Mucosa of descending colon (tissue), 3 donors: ENCODE results near the gene CSNK1G1. TPM values are rescaled to one million over a fixed set of nuclear protein-coding genes. Genes with fewer than 3 reads are reported as not detected.

ENCODE experiments used
- ATAC-seq: fragments of 200-7000 bp; cut with Tn5 transposase; one replicate; pipeline ENCODE4 v1.9.1; 2020; ENCODE audit warnings: mild to moderate bottlenecking, moderate library complexity
- DNase-seq, 3 donors: peaks; one replicate each; pipeline ENCODE4 v3.0.0-alpha.2; 2020
- H3K36me3 ChIP-seq: fragments of 200-600 bp; one replicate; pipeline ENCODE4 v1.8.0; 2021; ENCODE audit warnings: low read depth, mild to moderate bottlenecking
- H3K4me1 ChIP-seq: fragments of 200-600 bp; one replicate; pipeline ENCODE4 v1.8.0; 2021; ENCODE audit warnings: low read depth, mild to moderate bottlenecking
- H3K4me3 ChIP-seq: fragments of 200-600 bp; one replicate; pipeline ENCODE4 v1.8.0; 2021; ENCODE audit warnings: mild to moderate bottlenecking
- H3K9me3 ChIP-seq: fragments of 200-600 bp; one replicate; pipeline ENCODE4 v1.8.0; 2021; ENCODE audit warnings: mild to moderate bottlenecking
- intact Hi-C, 2 donors: fragments of 100-400 bp; cut with DNase I in 1 of 2; cut with micrococcal nuclease in 1 of 2; formaldehyde crosslinking; loops; one replicate each; pipeline versions ENCODE4 v1.11.0 to v1.11.1; 2022; cut with DNase I, micrococcal nuclease
- total RNA-seq, 3 donors: library from RNA; stranded (reverse); fragmentation: NEBNext Ultra II Directional in 2 of 3; extraction: Animal tissue kit (Norgen Biotek cat#: 25700) in 2 of 3; gene quantifications; one replicate each; pipeline versions ENCODE4 v1.2.1 to v1.2.4, GENCODE V29; 2021 to 2023
- TF ChIP-seq, protein P1 (sequence below): fragments of 200-600 bp; IDR thresholded peaks from one replicate; pipeline ENCODE4 v1.8.0; 2022; ENCODE audit warnings: antibody characterized with exemption, mild to moderate bottlenecking
- donor health status: DM: no; HTN: no; CAD: no; lungs with moderate emphysema.
- donor health status: DM: no; HTN: no; CAD: no.
- donor health status: DM: no; HTN: yes; CAD: no.

The CSNK1G1 gene
- total RNA-seq, 3 donors from 2014 or later: 19.1 to 22.3 (median 22.3) TPM

DNA sequence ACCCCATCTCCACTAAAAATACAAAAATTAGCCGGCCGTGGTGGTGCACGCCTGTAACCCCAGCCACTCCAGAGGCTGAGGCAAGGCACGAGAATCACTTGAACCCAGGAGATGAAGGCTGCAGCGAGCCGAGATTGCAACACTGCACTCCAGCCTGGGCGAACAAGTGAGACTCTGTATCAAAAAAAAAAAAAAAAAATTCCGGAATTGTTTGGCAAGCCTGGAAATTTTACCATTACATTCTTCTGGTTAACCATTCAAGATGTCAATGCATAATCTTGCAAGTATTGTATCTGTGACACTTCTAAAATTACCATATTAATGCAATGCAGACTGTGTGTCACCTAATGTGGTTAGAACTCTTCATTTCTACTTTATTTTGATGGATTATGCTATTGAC, 67.0 kb downstream of the CSNK1G1 start:
- intact Hi-C loops: no loop called here

DNA sequence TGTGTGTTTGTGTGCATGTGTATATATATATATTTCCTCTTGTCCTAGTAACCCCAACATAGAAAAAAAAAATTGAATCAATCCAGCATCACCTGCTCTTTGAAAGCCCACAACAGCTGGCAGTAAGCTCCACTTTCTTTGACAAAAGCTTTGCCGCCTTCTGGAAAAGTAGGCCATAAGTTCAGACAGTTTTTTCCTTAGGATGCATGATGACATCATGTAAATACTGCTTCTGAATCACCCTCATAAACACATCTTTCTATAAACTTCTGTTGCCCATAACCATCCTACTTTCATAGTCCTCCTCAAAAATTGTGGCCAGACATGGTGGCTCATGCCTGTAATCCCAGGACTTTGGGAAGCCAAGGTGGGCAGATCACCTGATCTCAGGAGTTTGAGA, 67.4 kb downstream of the CSNK1G1 start:
- TF ChIP-seq, protein P1, sequence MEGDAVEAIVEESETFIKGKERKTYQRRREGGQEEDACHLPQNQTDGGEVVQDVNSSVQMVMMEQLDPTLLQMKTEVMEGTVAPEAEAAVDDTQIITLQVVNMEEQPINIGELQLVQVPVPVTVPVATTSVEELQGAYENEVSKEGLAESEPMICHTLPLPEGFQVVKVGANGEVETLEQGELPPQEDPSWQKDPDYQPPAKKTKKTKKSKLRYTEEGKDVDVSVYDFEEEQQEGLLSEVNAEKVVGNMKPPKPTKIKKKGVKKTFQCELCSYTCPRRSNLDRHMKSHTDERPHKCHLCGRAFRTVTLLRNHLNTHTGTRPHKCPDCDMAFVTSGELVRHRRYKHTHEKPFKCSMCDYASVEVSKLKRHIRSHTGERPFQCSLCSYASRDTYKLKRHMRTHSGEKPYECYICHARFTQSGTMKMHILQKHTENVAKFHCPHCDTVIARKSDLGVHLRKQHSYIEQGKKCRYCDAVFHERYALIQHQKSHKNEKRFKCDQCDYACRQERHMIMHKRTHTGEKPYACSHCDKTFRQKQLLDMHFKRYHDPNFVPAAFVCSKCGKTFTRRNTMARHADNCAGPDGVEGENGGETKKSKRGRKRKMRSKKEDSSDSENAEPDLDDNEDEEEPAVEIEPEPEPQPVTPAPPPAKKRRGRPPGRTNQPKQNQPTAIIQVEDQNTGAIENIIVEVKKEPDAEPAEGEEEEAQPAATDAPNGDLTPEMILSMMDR: no peak
- DNase-seq (no peak), ATAC-seq (no peak)
- H3K36me3 ChIP-seq: no peaks in the 10 kb centered on the region
- H3K9me3 ChIP-seq: no peaks in the 10 kb centered on the region
- H3K4me3 ChIP-seq: no peak overlapping the region
- H3K4me1 ChIP-seq: no peaks in the 10 kb centered on the region
- intact Hi-C loops: no loop called here

More for the DNA sequence above, 67.0 kb downstream of the CSNK1G1 start:
- DNase-seq: no peak
- Histone ChIP-seq H3K9me3 (no peaks in the 10 kb centered on the region), H3K36me3 (no peaks in the 10 kb centered on the region), H3K4me3 (no peak overlapping the region), H3K4me1 (no peaks in the 10 kb centered on the region)
- TF ChIP-seq, protein P1: no peak
- ATAC-seq: no peak

DNA sequence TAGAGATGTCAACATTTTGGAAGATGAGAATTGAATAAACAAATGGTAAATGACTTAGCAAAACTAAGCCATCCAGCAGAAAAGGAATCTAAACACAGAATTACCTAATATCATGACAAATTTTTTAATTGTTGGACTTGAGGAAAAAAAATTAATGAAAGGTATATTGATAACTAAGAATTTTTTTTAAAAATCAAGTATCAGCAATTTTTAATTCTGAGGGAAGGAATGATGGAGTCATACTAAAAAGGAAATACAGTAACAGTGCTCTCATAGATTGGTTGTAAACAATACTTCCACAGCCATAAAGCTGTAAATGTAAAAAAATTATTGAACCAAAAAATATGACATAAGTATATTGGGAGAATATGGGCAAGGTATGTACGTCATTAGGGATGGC, 68.0 kb downstream of the CSNK1G1 start:
- intact Hi-C loops: no loop called here

DNA sequence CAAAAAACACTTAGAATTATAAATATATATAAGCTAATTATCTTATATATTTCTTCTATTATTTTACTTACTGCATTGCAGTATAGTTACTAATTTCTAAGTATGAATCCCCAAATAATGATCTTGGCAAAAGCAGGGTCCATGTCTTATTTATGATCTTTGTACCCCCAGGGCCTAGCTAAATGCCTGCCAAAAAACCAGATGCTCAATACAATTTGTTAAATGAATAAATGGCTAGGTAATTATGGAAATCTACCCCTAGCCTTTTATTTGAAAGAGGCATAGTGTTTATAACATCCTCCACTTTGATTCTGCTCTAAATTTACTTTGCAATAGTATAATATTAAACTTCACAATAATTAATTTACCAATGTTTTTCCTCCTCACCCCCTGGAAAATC, 69.5 kb downstream of the CSNK1G1 start:
- TF ChIP-seq, protein P1: no peak
- H3K4me1 ChIP-seq: no peaks in the 10 kb centered on the region
- intact Hi-C loops: no loop called here
- H3K36me3 ChIP-seq: no peaks in the 10 kb centered on the region
- DNase-seq: no peak
- no peaks in the 10 kb centered on the region for H3K9me3 ChIP-seq
- no peak for ATAC-seq
- H3K4me3 ChIP-seq: no peak overlapping the region

More for the DNA sequence above, 68.0 kb downstream of the CSNK1G1 start:
- TF ChIP-seq, protein P1: no peak
- Histone ChIP-seq H3K9me3 (no peaks in the 10 kb centered on the region), H3K4me1 (no peaks in the 10 kb centered on the region), H3K36me3 (no peaks in the 10 kb centered on the region), H3K4me3 (no peak overlapping the region)
- DNase-seq (no peak), ATAC-seq (no peak)

DNA sequence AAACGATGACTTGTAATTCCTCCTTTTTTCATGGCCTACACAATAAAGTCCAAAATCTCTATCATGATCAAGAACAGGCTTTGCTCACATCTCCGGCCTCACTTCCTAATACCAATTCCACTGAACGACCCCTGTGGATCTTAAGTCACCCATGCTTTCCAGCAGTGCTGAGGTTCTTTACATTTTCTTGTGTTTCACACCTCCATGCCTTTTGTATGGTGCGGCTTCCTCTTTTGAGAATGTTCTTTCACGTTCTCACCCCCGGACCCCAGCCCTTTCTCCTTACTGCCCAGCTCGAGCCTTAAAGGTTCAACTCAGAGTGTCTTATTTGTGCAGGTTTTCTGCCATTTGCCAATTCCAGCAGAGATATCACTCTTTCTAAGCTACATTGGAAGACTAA, 70.1 kb downstream of the CSNK1G1 start:
- H3K4me1 ChIP-seq: no peaks in the 10 kb centered on the region
- no peaks in the 10 kb centered on the region for H3K36me3 ChIP-seq
- intact Hi-C loops: no loop called here
- H3K9me3 ChIP-seq: no peaks in the 10 kb centered on the region
- H3K4me3 ChIP-seq: no peak overlapping the region
- DNase-seq (no peak), ATAC-seq (no peak)
- TF ChIP-seq, protein P1: no peak

DNA sequence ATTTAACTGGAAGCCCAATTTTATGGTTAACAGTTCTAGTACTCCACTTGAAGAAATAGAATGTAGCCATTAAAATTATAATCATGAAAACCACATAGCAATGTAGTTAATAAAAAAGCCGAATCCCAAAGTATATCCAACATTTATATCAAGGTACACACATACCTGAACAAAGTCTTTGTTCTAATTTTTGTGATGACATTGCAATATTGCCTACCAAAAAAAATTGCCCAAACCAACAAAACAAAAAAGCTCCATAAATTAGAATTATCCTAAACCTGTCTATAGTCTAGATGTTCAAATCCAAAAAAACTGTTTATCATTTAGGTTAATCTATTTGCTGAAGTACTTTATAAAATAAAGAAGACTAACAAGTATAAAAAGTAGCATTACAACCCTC, 70.8 kb downstream of the CSNK1G1 start:
- intact Hi-C loops: no loop called here
- TF ChIP-seq, protein P1: no peak
- ATAC-seq: no peak
- Histone ChIP-seq H3K9me3 (no peaks in the 10 kb centered on the region), H3K4me3 (no peak overlapping the region), H3K36me3 (no peaks in the 10 kb centered on the region), H3K4me1 (no peaks in the 10 kb centered on the region)
- DNase-seq: no peak
